RWPE2 (cell line): Measurements from ENCODE around the gene PAX7.
A peak's percentile ranks its signal among the peaks of the same experiment; 100 is the strongest.

Source experiments
- ATAC-seq: fragments of 200-7000 bp; cut with Tn5 transposase; 3 replicates; pipeline ENCODE4 v1.9.1; 2021; ENCODE audit warnings: low read depth
- DNase-seq: peaks from one replicate; pipeline ENCODE4 v3.0.0-alpha.2; 2020; ENCODE audit warnings: low spot score
- H3K27ac ChIP-seq: fragments of 450-650 bp; 2 replicates; pipeline ENCODE4 v1.5.1; 2017; ENCODE audit warnings: mild to moderate bottlenecking; ENCODE audit not compliant: poor library complexity, severe bottlenecking
- H3K27me3 ChIP-seq: fragments of 250-450 bp; sonication (Bioruptor Pico); 2 replicates; pipeline ENCODE4 v1.5.1; 2021; ENCODE audit warnings: mild to moderate bottlenecking, moderate library complexity; ENCODE audit not compliant: insufficient read depth, poor library complexity, severe bottlenecking
- H3K36me3 ChIP-seq: fragments of 250-450 bp; sonication (Bioruptor Pico); 2 replicates; pipeline ENCODE4 v1.5.1; 2020; ENCODE audit warnings: low read depth, mild to moderate bottlenecking, moderate library complexity
- H3K4me1 ChIP-seq: fragments of 250-450 bp; sonication (Bioruptor Pico); 2 replicates; pipeline ENCODE4 v1.5.1; 2021; ENCODE audit warnings: mild to moderate bottlenecking, moderate library complexity; ENCODE audit not compliant: insufficient read depth, poor library complexity, severe bottlenecking
- H3K4me3 ChIP-seq: fragments of 250-450 bp; sonication (Bioruptor Pico); 2 replicates; pipeline ENCODE4 v1.5.1; 2021; ENCODE audit warnings: mild to moderate bottlenecking, moderate library complexity; ENCODE audit not compliant: severe bottlenecking
- H3K9me3 ChIP-seq: fragments of 250-450 bp; sonication (Bioruptor Pico); 2 replicates; pipeline ENCODE4 v1.5.1; 2021; ENCODE audit warnings: mild to moderate bottlenecking, moderate library complexity; ENCODE audit not compliant: severe bottlenecking
- CTCF ChIP-seq: fragments of 450-650 bp; IDR thresholded peaks from one replicate; pipeline ENCODE4 v1.5.1; 2017; ENCODE audit warnings: mild to moderate bottlenecking, moderate library complexity; ENCODE audit not compliant: poor library complexity, severe bottlenecking

PAX7 gene

DNA sequence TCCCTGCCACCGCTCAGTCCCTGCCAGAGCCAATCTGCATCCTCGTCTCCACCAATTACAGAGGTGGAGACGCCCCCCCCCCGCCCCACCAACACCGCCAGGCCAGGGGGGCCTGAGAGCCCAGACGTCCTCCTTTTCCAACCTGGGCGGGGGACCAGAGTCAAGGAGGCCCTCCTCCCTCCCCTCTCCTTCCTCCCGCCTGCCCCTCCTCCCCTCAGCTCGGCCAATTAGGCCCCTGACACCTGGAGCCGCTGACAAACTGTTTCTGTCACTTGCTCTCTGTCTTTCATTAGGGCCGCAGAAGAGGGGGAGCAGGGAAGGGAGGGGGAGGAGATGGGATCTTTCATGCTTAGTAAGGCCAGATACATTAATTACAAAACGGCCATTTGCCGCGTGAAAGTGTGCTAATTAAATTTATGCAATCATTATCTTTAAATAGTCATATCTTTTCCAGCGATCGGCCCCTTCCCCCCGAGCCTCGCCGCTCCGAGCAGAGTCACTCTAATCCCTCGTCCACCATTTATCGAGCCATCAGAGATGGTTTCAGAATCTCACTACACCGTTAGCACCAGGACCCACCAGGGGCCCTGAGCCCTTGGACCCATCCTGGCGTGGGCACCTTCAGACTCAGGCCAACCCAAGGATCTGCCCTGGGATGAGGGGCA is 94.7 kb downstream of the PAX7 start:
- Histone ChIP-seq H3K4me1 (no peaks in the 10 kb centered on the region), H3K27ac (no peak overlapping the region), H3K36me3 (no peaks in the 10 kb centered on the region), H3K9me3 (no peaks in the 10 kb centered on the region), H3K27me3 (peaks cover 34% of the 10 kb centered on the region), H3K4me3 (no peak overlapping the region)
- TF ChIP-seq CTCF, result no peak
- no peak for DNase-seq
- ATAC-seq, result no peak

DNA sequence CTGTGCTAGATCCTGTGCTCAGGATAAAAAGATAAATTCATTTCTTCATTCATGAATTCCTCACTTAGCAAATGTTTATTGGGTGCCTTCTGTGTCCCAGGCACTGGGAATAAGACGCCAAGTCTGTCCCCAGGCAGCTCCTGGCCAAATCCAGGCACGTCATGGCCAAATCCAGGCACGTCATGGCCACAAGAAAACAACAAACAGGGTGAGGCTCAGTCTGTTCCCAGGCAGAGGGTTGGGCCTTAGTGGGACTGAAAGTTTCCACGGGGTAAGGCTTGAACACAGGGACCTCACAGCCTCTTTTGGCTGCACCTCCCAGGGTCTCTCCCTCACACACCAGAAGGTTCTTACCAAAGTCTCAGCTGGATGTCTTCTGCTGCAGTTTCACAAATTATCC is 95.7 kb downstream of the PAX7 start:
- H3K27ac ChIP-seq, result no peak overlapping the region
- no peak for ATAC-seq
- H3K27me3 ChIP-seq, result peaks cover 36% of the 10 kb centered on the region

GRCh38 chr1:18727956-18728355 is 97.3 kb downstream of the PAX7 start:
- DNase-seq, result no peak
- H3K9me3 ChIP-seq, result no peaks in the 10 kb centered on the region
- H3K27me3 ChIP-seq, result peaks cover 24% of the 10 kb centered on the region

More for the DNA sequence above, 95.7 kb downstream of the PAX7 start:
- DNase-seq, result no peak
- Histone ChIP-seq H3K4me1 (no peaks in the 10 kb centered on the region), H3K4me3 (no peak overlapping the region), H3K36me3 (no peaks in the 10 kb centered on the region), H3K9me3 (no peaks in the 10 kb centered on the region)
- TF ChIP-seq CTCF, result no peak

GRCh38 chr1:18730321-18730720 is 99.7 kb downstream of the PAX7 start:
- no peak for DNase-seq
- Histone ChIP-seq H3K27ac (no peak overlapping the region), H3K4me3 (no peak overlapping the region), H3K27me3 (peaks cover 27% of the 10 kb centered on the region), H3K4me1 (no peaks in the 10 kb centered on the region), H3K9me3 (no peaks in the 10 kb centered on the region), H3K36me3 (no peaks in the 10 kb centered on the region)
- TF ChIP-seq CTCF, result no peak
- no peak for ATAC-seq

More at GRCh38 chr1:18727956-18728355, 97.3 kb downstream of the PAX7 start:
- no peaks in the 10 kb centered on the region for H3K4me1 ChIP-seq
- no peaks in the 10 kb centered on the region for H3K36me3 ChIP-seq
- no peak for ATAC-seq
- no peak overlapping the region for H3K4me3 ChIP-seq
- TF ChIP-seq CTCF, result no peak
- no peak overlapping the region for H3K27ac ChIP-seq

GRCh38 chr1:18731148-18731547 is 100.5 kb downstream of the PAX7 start:
- no peaks in the 10 kb centered on the region for H3K4me1 ChIP-seq
- H3K36me3 ChIP-seq, result no peaks in the 10 kb centered on the region
- H3K27me3 ChIP-seq, result peaks cover 25% of the 10 kb centered on the region
- no peaks in the 10 kb centered on the region for H3K9me3 ChIP-seq
- TF ChIP-seq CTCF, result no peak
- ATAC-seq (peak; percentile 16; the same call in 1 of the 3 replicates), DNase-seq (no peak)
- no peak overlapping the region for H3K4me3 ChIP-seq
- H3K27ac ChIP-seq, result no peak overlapping the region
